Measurements from ENCODE around the gene FANCE.

Gene FANCE

DNA sequence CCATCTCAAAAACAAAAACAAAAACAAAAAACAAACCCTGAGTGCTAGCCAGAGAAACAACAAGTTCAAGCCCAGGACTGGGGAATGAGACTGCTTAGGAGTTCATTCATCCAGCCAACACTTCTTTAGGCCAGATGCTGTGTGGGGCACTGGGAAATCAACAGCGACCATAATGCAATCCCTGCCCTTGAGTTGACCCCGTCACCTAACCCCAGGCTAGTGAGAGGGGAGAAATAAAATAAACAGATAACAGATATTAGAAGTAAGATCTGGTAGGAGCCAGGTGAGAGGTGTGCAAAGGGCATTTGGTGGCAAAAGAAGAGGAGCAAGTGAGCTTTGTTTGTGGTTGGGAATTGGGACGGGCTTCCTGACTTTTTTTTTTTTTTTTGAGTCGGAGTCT lies 11.2 kb downstream of the FANCE start:
- no peak for DNase-seq
- no peaks in the 10 kb centered on the region for H3K27me3 Mint-ChIP-seq
- H3K4me3 Mint-ChIP-seq = no peak overlapping the region
- H3K27ac Mint-ChIP-seq = no peak overlapping the region
- CTCF ChIA-PET = interaction anchor here (1.0 kb wide), 1 partner anchor 166 kb away, joined by 3 read pairs; no protein-coding TSS in a partner anchor
- peaks cover 9% of the 10 kb centered on the region for H3K4me1 Mint-ChIP-seq
- no peaks in the 10 kb centered on the region for H3K9me3 Mint-ChIP-seq
- H3K36me3 Mint-ChIP-seq = peaks cover 45% of the 10 kb centered on the region

DNA sequence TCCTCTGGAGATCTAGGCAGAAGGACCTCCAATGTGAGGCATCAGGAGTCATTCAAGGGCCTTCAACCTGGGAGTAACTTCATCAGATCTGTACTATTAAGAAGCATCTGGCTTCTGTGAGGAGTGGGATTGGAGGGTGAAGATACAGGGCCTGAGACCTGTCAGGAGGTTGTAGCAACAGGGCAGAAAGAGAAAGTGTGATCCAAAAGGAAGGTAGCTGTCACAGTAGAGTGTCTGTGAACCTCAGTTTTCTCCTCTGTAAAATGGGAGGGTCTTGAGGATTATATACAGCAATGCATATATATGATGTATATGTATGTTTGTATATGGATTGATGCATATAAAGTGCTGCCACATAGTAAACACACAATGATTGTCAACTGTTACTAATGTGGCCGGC lies 13.5 kb downstream of the FANCE start:
- no peak for DNase-seq
- H3K4me3 Mint-ChIP-seq = no peak overlapping the region
- CTCF ChIA-PET = interaction anchor here (0.9 to 4.5 kb wide), 7 partner anchors 10 to 172 kb away, joined by 3 to 61 read pairs (median 14); partner anchors contain the start of gene DEF6
- peak overlapping the region; percentile 38 for H3K27ac Mint-ChIP-seq
- peaks cover 24% of the 10 kb centered on the region for H3K4me1 Mint-ChIP-seq
- H3K9me3 Mint-ChIP-seq = no peaks in the 10 kb centered on the region
- no peaks in the 10 kb centered on the region for H3K27me3 Mint-ChIP-seq
- H3K36me3 Mint-ChIP-seq = peaks cover 54% of the 10 kb centered on the region

DNA sequence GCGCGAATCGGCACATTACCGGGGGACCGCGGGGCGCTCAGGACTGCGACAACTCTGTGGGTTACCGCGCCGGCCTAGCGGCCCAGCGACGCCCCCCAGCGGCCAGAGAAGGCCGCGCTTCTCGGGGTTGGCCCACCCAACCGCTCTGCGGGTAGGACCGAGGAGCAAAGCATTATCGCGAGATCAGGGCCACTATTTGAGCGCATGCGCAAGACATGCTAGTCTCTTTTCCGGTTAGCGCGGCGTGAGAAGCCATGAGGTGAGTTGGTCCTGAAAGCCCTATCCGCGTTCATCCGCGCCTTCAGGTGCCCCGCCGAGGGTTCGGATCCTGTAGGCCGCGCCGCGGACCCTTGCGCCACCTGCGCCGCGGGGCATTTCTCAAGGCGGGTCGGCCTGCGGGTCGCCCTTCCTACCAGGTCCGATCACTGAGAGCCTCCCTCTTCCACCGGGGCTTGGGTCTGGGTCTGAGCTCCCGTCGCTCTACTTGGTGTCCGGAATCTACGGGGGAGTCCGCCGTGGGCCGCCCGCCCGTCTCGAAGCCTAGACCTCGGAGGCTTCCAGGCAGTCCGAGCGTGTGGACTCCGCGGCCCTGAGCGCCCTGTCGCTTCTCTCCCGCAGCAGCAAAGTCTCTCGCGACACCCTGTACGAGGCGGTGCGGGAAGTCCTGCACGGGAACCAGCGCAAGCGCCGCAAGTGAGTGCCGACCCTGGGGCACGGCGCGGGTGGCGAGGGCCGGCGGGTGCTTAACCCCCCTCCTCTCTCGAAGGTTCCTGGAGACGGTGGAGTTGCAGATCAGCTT lies 16.2 kb downstream of the FANCE start, which contains the start of gene RPL10A:
Gene RPL10A (plus strand): TSS at position 221 of the 799 bp plus-strand sequence. CDS start 34 bp downstream, at position 255.
- CTCF ChIA-PET = interaction anchor here (0.7 to 4.5 kb wide), 12 partner anchors 10 to 268 kb away, joined by 3 to 61 read pairs (median 8); partner anchors contain the start of genes DEF6, FANCE and PPARD
- H3K27me3 Mint-ChIP-seq = no peaks in the 10 kb centered on the region
- H3K9me3 Mint-ChIP-seq = no peaks in the 10 kb centered on the region
- peak; percentile 97 for DNase-seq
- peak within 1 kb of the TSS; percentile 99 for H3K4me3 Mint-ChIP-seq
- peaks cover 41% of the 10 kb centered on the region for H3K4me1 Mint-ChIP-seq
- H3K27ac Mint-ChIP-seq = peak within 1 kb of the TSS; percentile 99
- H3K36me3 Mint-ChIP-seq = peaks cover 61% of the 10 kb centered on the region

DNA sequence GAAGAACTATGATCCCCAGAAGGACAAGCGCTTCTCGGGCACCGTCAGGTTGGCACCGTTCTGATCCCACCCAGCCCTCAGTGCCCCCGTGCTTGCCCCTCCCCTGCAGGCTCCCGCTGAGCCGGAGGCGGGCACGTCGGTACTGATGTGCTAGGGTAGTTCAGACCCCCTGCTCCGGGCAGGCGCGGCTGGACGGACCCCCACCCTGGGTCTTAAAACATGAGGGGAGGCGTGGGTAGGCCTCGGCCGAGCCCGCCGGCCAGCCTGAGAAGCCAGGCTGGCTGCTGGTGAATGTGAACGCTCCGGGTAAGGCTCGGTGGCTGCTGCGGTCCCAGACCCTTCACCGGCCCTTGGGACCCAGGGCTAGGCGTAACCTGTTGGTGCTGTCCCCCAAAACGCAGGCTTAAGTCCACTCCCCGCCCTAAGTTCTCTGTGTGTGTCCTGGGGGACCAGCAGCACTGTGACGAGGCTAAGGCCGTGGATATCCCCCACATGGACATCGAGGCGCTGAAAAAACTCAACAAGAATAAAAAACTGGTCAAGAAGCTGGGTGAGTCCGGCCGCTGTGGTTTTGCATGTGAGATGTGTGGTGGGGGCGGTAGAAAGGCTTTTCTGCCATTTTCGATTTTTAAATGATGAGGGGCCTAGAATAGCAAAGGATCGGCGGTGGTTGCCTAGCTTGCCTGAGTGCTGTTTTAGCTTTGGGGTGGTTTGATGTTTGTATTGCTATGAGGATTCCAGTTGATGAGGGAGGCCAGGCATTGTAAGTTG lies 17.0 kb downstream of the FANCE start:
- peaks cover 60% of the 10 kb centered on the region for H3K36me3 Mint-ChIP-seq
- H3K27ac Mint-ChIP-seq = peak overlapping the region; percentile 99
- H3K4me3 Mint-ChIP-seq = peak overlapping the region; percentile 99
- peaks cover 41% of the 10 kb centered on the region for H3K4me1 Mint-ChIP-seq
- no peaks in the 10 kb centered on the region for H3K27me3 Mint-ChIP-seq
- CTCF ChIA-PET = interaction anchor here (0.6 to 4.5 kb wide), 5 partner anchors 11 to 171 kb away, joined by 3 to 61 read pairs (median 12); partner anchors contain the start of genes DEF6 and PPARD
- H3K9me3 Mint-ChIP-seq = no peaks in the 10 kb centered on the region
- no peak for DNase-seq

DNA sequence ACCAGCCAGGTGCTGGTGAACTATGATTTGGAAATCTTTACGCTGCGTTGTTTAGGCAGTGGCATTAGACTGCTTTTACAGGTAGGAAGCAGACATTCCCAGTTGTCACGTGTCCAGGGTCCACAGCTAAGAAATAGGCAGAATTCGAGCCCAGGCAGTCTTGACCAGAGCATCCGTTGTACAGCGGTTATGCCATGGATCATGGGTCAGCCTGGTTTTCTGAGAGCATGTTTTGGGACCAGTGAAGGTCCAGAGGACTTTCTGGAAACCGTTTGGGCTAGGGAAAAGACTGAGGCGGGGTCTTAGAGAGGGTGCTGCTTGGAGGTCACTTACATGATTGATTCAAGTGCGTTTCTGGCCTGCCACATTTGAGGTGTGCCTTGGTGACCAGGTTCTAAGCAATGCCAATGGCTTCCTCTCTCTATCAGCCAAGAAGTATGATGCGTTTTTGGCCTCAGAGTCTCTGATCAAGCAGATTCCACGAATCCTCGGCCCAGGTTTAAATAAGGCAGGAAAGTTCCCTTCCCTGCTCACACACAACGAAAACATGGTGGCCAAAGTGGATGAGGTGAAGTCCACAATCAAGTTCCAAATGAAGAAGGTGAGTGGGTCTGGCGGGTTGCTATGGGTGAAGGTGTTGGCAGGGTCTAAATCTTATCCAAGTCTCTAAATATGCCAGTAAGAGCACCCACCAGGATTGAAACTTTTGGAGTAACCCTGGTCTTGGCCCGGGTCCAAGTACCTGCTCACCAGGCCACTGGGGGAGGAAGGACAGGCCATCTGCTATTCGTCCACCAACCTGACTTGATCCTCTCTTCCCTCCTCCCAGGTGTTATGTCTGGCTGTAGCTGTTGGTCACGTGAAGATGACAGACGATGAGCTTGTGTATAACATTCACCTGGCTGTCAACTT lies 17.9 kb downstream of the FANCE start:
- H3K4me1 Mint-ChIP-seq = peaks cover 41% of the 10 kb centered on the region
- DNase-seq = no peak
- peak overlapping the region; percentile 99 for H3K27ac Mint-ChIP-seq
- H3K4me3 Mint-ChIP-seq = peak overlapping the region; percentile 99
- CTCF ChIA-PET = interaction anchor here (0.6 to 1.4 kb wide), 3 partner anchors 99 to 190 kb away, joined by 3 read pairs; no protein-coding TSS in a partner anchor
- H3K9me3 Mint-ChIP-seq = no peaks in the 10 kb centered on the region
- H3K27me3 Mint-ChIP-seq = no peaks in the 10 kb centered on the region
- H3K36me3 Mint-ChIP-seq = peaks cover 58% of the 10 kb centered on the region

DNA sequence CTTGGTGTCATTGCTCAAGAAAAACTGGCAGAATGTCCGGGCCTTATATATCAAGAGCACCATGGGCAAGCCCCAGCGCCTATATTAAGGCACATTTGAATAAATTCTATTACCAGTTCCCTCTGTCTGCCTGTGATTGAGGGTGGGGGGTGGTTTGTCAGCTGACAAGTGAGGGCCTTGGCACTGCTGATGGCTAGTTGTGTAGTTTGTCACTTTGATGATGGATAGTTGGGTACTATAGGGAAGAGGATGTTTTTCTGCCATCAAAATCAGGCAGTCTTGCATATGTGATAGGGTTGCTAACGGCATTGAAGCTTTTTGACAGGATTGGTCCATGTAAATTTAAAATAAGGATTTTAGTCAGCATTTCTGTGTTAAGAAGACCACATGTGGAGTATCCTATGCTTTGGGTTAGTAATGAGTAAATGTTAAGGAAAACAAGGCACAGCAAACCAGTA lies 18.6 kb downstream of the FANCE start:
- Mint-ChIP-seq H3K4me3 (peak overlapping the region; percentile 99), H3K9me3 (no peaks in the 10 kb centered on the region), H3K36me3 (peaks cover 55% of the 10 kb centered on the region), H3K27me3 (no peaks in the 10 kb centered on the region), H3K27ac (peak overlapping the region; percentile 99), H3K4me1 (peaks cover 41% of the 10 kb centered on the region)
- CTCF ChIA-PET = interaction anchor here (0.6 to 1.4 kb wide), 2 partner anchors 173 to 191 kb away, joined by 3 read pairs; no protein-coding TSS in a partner anchor
- DNase-seq = no peak

DNA sequence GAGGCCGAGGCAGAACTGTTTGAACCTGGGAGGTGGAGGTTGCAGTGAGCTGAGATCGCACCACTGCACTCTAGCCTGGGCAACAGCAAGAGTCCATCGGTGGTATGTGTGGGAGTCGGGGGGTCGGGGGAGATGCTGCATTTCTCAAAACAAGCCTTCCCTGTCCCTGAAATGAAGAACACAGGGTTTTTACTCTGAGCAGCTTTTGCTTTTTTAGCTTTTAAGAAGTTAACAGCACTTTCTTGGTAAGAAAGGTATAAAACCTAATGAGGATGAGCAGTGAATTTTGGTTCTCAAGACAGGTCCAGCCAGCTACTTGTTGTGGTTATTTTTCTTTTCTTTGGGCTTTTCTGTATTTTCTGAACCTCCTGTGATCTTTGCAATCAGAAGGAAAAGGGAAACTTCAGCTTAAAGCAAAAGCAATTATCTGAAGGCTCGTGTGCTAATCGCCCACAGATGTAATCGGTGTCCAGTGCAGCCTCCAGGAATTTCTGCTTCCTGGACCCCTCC lies 19.8 kb downstream of the FANCE start:
- Mint-ChIP-seq H3K9me3 (no peaks in the 10 kb centered on the region), H3K27me3 (no peaks in the 10 kb centered on the region), H3K27ac (peak overlapping the region; percentile 52), H3K4me1 (peaks cover 41% of the 10 kb centered on the region), H3K4me3 (no peak overlapping the region), H3K36me3 (peaks cover 45% of the 10 kb centered on the region)
- no peak for DNase-seq
- CTCF ChIA-PET = interaction anchor here (0.8 to 2.5 kb wide), 5 partner anchors 8 to 175 kb away, joined by 3 to 6 read pairs (median 4); partner anchors contain the start of gene PPARD

DNA sequence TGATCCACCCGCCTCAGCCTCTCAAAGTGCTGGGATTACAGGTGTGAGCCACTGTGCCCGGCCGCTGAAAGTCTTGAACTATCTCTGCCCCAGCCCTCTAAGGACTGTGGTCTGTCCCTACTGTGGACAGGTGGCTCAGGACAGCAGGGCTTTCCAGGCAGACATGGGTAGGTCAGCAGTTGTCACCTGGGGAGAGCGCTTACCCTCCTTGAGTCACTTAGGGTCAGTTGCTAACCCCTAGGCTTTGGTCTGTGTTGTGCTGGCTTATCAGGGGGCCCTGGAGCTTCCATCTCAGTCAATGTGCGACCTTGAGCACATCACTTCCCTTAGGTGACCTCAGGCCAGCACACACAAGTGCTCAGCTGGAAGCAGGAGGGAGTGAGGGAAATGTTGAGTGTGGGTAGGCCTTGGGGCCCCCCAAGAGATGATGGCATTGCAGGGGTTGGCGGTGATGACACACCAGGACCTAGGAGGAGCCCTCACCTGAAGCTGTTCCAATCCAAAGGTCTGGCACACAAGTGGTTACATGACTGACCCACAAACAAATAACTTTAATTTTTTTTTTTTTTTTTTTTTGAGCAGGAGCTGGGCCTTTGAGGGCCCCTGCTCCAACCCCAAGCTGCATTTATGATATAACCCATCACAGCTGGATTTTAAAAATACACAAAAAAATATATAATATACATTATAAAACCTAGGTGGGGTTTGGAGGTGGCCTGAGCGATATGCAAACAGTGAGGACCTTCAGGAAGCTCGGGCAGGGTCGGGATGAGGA lies 21.1 kb downstream of the FANCE start:
- CTCF ChIA-PET = interaction anchor here (0.7 to 2.5 kb wide), 4 partner anchors 79 to 263 kb away, joined by 3 to 6 read pairs (median 4); partner anchors contain the start of genes ARMC12 and PPARD
- Mint-ChIP-seq H3K4me3 (no peak overlapping the region), H3K27ac (peak overlapping the region; percentile 45), H3K36me3 (peaks cover 40% of the 10 kb centered on the region), H3K27me3 (peaks cover 6% of the 10 kb centered on the region), H3K9me3 (no peaks in the 10 kb centered on the region), H3K4me1 (peaks cover 31% of the 10 kb centered on the region)
- DNase-seq = no peak

DNA sequence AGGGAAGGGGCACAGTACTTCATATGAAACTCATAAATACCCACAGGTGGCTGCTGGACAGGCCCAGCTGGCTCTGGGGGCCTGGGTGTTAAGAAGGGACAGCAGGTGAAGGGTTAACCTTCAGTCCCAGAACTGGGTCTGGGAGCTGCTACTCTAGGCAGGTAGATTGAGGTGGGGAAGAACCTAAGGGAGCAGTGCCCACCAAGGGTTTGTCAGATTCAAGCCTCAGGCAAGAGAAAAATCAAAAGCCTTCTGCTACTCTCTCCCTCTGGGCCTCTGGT lies 21.7 kb downstream of the FANCE start:
- Mint-ChIP-seq H3K27ac (peak overlapping the region; percentile 45), H3K36me3 (peaks cover 37% of the 10 kb centered on the region), H3K9me3 (no peaks in the 10 kb centered on the region), H3K4me3 (no peak overlapping the region), H3K27me3 (peaks cover 9% of the 10 kb centered on the region), H3K4me1 (peaks cover 31% of the 10 kb centered on the region)
- DNase-seq = no peak
- CTCF ChIA-PET = interaction anchor here (0.7 to 2.5 kb wide), 4 partner anchors 78 to 263 kb away, joined by 3 to 6 read pairs (median 4); partner anchors contain the start of genes ARMC12 and PPARD

DNA sequence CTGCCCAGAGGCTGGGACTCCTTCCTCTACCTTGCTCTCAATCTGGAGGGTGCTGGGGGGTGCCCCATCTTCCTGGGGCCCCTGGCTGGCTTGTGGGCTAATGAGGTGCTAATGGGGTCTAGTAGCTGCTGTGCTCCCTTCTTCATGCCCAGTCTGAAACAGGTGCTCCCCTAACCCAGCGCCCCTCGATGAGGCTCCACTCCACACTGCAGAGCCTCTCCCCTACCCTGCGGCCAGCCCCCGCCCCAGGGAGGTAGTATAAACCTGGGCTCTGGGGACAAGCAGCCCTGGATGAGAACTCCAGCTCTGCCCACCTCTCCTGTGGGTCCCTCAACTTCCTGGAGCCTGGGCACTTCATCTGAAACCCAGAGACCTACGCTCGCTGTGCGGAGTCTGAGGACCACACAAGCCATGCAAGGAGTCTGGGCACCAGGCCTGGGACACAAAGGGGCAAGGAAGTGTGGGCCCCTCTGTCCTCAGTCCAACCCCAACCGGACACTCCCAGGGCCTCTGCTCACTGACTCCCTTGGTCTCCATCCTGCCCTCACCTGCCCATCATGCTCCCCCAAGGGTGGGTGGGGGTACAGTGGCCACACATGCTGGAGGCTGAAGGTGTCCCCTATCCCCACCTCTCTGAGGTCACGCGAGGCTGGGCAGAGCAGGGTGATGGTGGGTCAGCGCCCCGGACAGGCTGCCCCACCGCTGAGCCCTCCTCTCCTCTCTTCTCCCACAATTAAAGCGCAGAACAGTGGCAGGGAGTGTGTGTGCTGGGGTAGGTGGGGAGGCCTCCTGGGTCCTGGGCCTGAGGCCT lies 22.2 kb downstream of the FANCE start:
- Mint-ChIP-seq H3K9me3 (no peaks in the 10 kb centered on the region), H3K27me3 (peaks cover 10% of the 10 kb centered on the region), H3K27ac (no peak overlapping the region), H3K4me1 (peaks cover 30% of the 10 kb centered on the region), H3K4me3 (no peak overlapping the region), H3K36me3 (peaks cover 33% of the 10 kb centered on the region)
- no peak for DNase-seq
- CTCF ChIA-PET = interaction anchor here (0.7 to 2.5 kb wide), 4 partner anchors 78 to 262 kb away, joined by 3 to 6 read pairs (median 4); partner anchors contain the start of genes ARMC12 and PPARD

DNA sequence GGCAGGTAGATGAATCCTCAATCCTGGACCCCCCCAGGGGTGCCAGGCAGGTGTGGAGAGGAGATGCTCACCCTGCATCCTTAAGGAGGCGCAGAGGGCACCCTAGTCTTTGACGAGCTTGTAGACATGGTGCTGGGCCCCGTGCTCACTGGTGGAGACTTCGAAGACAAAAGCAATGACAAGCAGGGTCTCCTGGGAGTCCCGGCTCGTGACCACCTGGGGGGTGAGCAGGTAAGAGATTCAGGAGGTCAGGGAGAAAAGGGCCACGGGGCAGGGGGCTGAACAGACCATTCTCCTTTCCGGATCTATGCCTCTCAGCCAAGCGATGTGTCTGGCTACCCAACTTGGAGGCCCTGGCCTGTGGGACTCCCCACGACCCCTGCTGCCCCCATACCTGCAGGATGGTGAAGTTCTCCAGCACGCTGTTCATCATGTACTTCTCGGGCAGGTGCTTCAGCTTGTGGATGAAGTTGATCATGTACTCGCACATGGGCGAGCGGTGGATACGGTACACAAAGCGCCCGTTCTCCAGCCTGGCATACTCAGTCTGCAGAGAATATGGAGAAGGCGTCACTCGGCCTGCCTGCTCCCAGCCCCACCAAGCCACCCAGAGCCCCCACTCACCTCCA lies 22.9 kb downstream of the FANCE start:
- no peak for DNase-seq
- H3K36me3 Mint-ChIP-seq = peaks cover 26% of the 10 kb centered on the region
- CTCF ChIA-PET = no interaction called here
- peaks cover 23% of the 10 kb centered on the region for H3K4me1 Mint-ChIP-seq
- peaks cover 17% of the 10 kb centered on the region for H3K27me3 Mint-ChIP-seq
- H3K4me3 Mint-ChIP-seq = no peak overlapping the region
- no peak overlapping the region for H3K27ac Mint-ChIP-seq
- H3K9me3 Mint-ChIP-seq = no peaks in the 10 kb centered on the region
